A549 (cell line): Measurements from ENCODE around the gene UROC1. TPM values are rescaled to one million over a fixed set of nuclear protein-coding genes. Genes with fewer than 3 reads are reported as not detected.

Experiments used
- ATAC-seq, 2 experiments: fragments of 200-7000 bp in 1 of 2; fragments of >200 bp in 1 of 2; cut with Nextera tagmentation in 1 of 2; cut with Tn5 transposase in 1 of 2; 3 replicates each; pipeline versions ENCODE4 v1.8.0 to v1.9.1; 2018 to 2020; ENCODE audit warnings: mild to moderate bottlenecking in 1 of 2, moderate library complexity in 1 of 2
- CTCF ChIA-PET: fragments of 300-600 bp; sonication (Branson Sonifier 250); formaldehyde crosslinking; extraction: SDS; loops from one replicate; lab custom pipeline; 2021; ENCODE audit warnings: antibody characterized with exemption, inconsistent platforms; lab: Yijun Ruan, JAX
- POLR2A ChIA-PET: fragments of 350-600 bp; formaldehyde crosslinking; extraction: SDS; loops from one replicate; lab custom pipeline; 2021; ENCODE audit warnings: antibody characterized with exemption, inconsistent platforms; lab: Yijun Ruan, JAX
- DNase-seq, 2 experiments: peaks; one replicate each; pipeline versions ENCODE4 v3.0.0 to v3.0.0-alpha.2; 2011 to 2016; ENCODE audit warnings: low read depth in 1 of 2, low spot score in 1 of 2
- FAIRE-seq: peaks from 2 replicates; lab custom pipeline; 2011; peaks lifted over from hg19 to GRCh38; lab: Jason Lieb, UNC
- H3K27ac ChIP-seq, 2 experiments: fragments of >200 bp; sonication (Bioruptor Twin); formaldehyde crosslinking; 3 replicates each; pipeline ENCODE4 v1.5.1; 2016 to 2017
- H3K4me1 ChIP-seq: fragments of >200 bp; sonication (Bioruptor Twin); formaldehyde crosslinking; 3 replicates; pipeline ENCODE4 v1.6.1; 2016
- H3K4me2 ChIP-seq: fragments of >200 bp; sonication (Bioruptor Twin); formaldehyde crosslinking; 3 replicates; pipeline ENCODE4 v1.6.1; 2016
- H3K4me3 ChIP-seq: fragments of >200 bp; sonication (Bioruptor Twin); formaldehyde crosslinking; 3 replicates; pipeline ENCODE4 v1.5.1; 2016
- H3K9me3 ChIP-seq: fragments of >200 bp; sonication (Bioruptor Twin); formaldehyde crosslinking; 3 replicates; pipeline ENCODE4 v1.6.1; 2016
- CBX8 ChIP-seq: fragments of 200-600 bp; sonication (generic); IDR thresholded peaks from 2 replicates; pipeline ENCODE4 v1.6.1; 2016
- ELK1 ChIP-seq: fragments of 150-350 bp; IDR thresholded peaks from 2 replicates; pipeline ENCODE4 v1.6.1; 2014; ENCODE audit warnings: low read depth, mild to moderate bottlenecking, low read length
- FOSB ChIP-seq: fragments of 250-450 bp; sonication (Bioruptor Pico); IDR thresholded peaks from 2 replicates; pipeline ENCODE4 v1.5.0; 2020; ENCODE audit warnings: mild to moderate bottlenecking, moderate library complexity
- HDAC2 ChIP-seq: fragments of 200-600 bp; sonication (generic); IDR thresholded peaks from 2 replicates; pipeline ENCODE4 v1.6.1; 2016
- HES2 ChIP-seq: fragments of >200 bp; sonication (Bioruptor Twin); formaldehyde crosslinking; IDR thresholded peaks from 2 replicates; pipeline ENCODE4 v1.6.1; 2016
- HOXA7 ChIP-seq: fragments of 250-450 bp; sonication (Bioruptor Pico); IDR thresholded peaks from 2 replicates; pipeline ENCODE4 v1.5.0; 2020; ENCODE audit warnings: mild to moderate bottlenecking, moderate library complexity
- KDM5A ChIP-seq: fragments of 200-600 bp; sonication (generic); IDR thresholded peaks from 2 replicates; pipeline ENCODE4 v1.6.1; 2016; ENCODE audit warnings: antibody characterized with exemption, mild to moderate bottlenecking
- MAFK ChIP-seq: fragments of 450-650 bp; IDR thresholded peaks from 2 replicates; pipeline ENCODE4 v1.6.1; 2014; ENCODE audit not compliant: partially characterized antibody
- MYC ChIP-seq: IDR thresholded peaks from 2 replicates; pipeline ENCODE4 v1.6.1; 2012; ENCODE audit warnings: mild to moderate bottlenecking, inconsistent platforms, low read length, improper control_type of control experiment, borderline replicate concordance
- NPAS2 ChIP-seq: fragments of 250-450 bp; sonication (Bioruptor Pico); IDR thresholded peaks from 2 replicates; pipeline ENCODE4 v1.8.0; 2022; ENCODE audit warnings: mild to moderate bottlenecking, moderate library complexity, borderline replicate concordance
- NR3C1 ChIP-seq: fragments of >200 bp; sonication (Bioruptor Twin); formaldehyde crosslinking; IDR thresholded peaks from 3 replicates; pipeline ENCODE4 v1.6.1; 2017
- PHF8 ChIP-seq: fragments of 200-600 bp; sonication (generic); IDR thresholded peaks from 2 replicates; pipeline ENCODE4 v1.6.1; 2016; ENCODE audit warnings: low read depth, mild to moderate bottlenecking, antibody characterized with exemption, moderate library complexity, borderline replicate concordance
- POLR2AphosphoS2 ChIP-seq: conservative IDR thresholded peaks from 2 replicates; pipeline ENCODE4 v1.6.1; 2012; ENCODE audit warnings: low read length, improper control_type of control experiment, inconsistent platforms
- REST ChIP-seq: fragments of 200-600 bp; sonication (generic); IDR thresholded peaks from 2 replicates; pipeline ENCODE4 v1.6.1; 2016; ENCODE audit warnings: antibody characterized with exemption, mild to moderate bottlenecking, moderate library complexity
- RFX5 ChIP-seq: fragments of 450-650 bp; IDR thresholded peaks from 2 replicates; pipeline ENCODE4 v1.7.1; 2014; ENCODE audit warnings: antibody characterized with exemption, mild to moderate bottlenecking, moderate library complexity
- RNF2 ChIP-seq: fragments of 200-600 bp; sonication (generic); IDR thresholded peaks from 2 replicates; pipeline ENCODE4 v1.6.1; 2016; ENCODE audit warnings: low read depth, mild to moderate bottlenecking, antibody characterized with exemption, moderate library complexity, borderline replicate concordance
- SMC3 ChIP-seq: fragments of >200 bp; sonication (Bioruptor Twin); formaldehyde crosslinking; IDR thresholded peaks from 3 replicates; pipeline ENCODE4 v1.6.1; 2018; ENCODE audit warnings: inconsistent platforms
- SREBF2 ChIP-seq: fragments of 450-650 bp; IDR thresholded peaks from 2 replicates; pipeline ENCODE4 v1.6.1; 2014; ENCODE audit warnings: mild to moderate bottlenecking, moderate library complexity
- USF2 ChIP-seq: fragments of 450-650 bp; IDR thresholded peaks from 2 replicates; pipeline ENCODE4 v1.6.1; 2014; ENCODE audit warnings: antibody characterized with exemption
- ZC3H11A ChIP-seq: fragments of 450-650 bp; IDR thresholded peaks from 2 replicates; pipeline ENCODE4 v1.6.1; 2014; ENCODE audit warnings: antibody characterized with exemption, mild to moderate bottlenecking
- ZNF302 ChIP-seq: fragments of 250-450 bp; sonication (Bioruptor Pico); IDR thresholded peaks from 2 replicates; pipeline ENCODE4 v1.9.0; 2021; ENCODE audit warnings: inconsistent platforms, mild to moderate bottlenecking, moderate library complexity
- ZSCAN20 ChIP-seq: fragments of 250-450 bp; sonication (Bioruptor Pico); IDR thresholded peaks from 2 replicates; pipeline ENCODE4 v1.8.0; 2022; ENCODE audit warnings: mild to moderate bottlenecking, moderate library complexity
- WGBS: methylation state at CpG from one replicate; pipeline ENCODE4 v1.1.6; 2017; ENCODE audit errors: missing lambda C conversion rate; 5-methylcytosine and 5-hydroxymethylcytosine counted together
- polyA plus RNA-seq, 4 experiments: library from polyadenylated mRNA; depleted of rRNA in 3 of 4; stranded (reverse); fragments of >200 nt; fragmentation: RNase III in 1 of 4; extraction: RNeasy Plus Mini Kit Qiagen cat#74134 plus additional on column Dnase treatment in 1 of 4; gene quantifications; 2 replicates in 3 of 4; 3 replicates in 1 of 4; pipeline ENCODE4 v1.2.3, GENCODE V29; 2011 to 2017
- TF ChIP-seq, protein P1 (sequence below): IDR thresholded peaks from 2 replicates; pipeline ENCODE4 v1.6.1; 2012

The UROC1 gene
- polyA plus RNA-seq, 2 of the 4 experiments (the other 2 are of a cell fraction), result not detected

DNA sequence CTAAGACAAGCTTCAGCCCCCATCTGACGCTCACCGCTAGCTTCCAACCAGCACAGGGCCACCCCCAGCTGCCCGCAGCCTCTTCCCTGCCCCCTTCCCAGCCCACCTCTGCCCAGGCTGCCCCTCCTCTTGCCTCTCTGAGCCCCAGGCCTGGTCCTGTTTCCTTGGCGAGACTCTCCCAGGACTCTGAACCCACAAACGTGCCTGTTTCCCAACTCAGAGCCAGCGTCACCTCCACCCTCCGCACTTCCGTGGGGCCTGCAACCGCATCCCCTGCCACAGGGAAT, 76.9 kb downstream of the UROC1 start:
- Histone ChIP-seq H3K4me2 (no peak overlapping the region), H3K9me3 (no peaks in the 10 kb centered on the region), H3K4me3 (no peak overlapping the region), H3K4me1 (no peaks in the 10 kb centered on the region), H3K27ac (no peak overlapping the region)
- no peak for DNase-seq
- ChIA-PET POLR2A (no interaction called here), CTCF (interaction anchor here (1.0 kb wide), 1 partner anchor 306 kb away, joined by 3 read pairs; no protein-coding TSS in a partner anchor)
- TF ChIP-seq RFX5 (no peak), SREBF2 (no peak), MYC (no peak), RNF2 (no peak), HOXA7 (CRISPR knock-in tag) (no peak), KDM5A (no peak), HDAC2 (no peak), NR3C1 (no peak)
- WGBS, result 96% methylated on average over 9 of the region's 9 CpGs
- ATAC-seq, result no peak
- no peak for FAIRE-seq

DNA sequence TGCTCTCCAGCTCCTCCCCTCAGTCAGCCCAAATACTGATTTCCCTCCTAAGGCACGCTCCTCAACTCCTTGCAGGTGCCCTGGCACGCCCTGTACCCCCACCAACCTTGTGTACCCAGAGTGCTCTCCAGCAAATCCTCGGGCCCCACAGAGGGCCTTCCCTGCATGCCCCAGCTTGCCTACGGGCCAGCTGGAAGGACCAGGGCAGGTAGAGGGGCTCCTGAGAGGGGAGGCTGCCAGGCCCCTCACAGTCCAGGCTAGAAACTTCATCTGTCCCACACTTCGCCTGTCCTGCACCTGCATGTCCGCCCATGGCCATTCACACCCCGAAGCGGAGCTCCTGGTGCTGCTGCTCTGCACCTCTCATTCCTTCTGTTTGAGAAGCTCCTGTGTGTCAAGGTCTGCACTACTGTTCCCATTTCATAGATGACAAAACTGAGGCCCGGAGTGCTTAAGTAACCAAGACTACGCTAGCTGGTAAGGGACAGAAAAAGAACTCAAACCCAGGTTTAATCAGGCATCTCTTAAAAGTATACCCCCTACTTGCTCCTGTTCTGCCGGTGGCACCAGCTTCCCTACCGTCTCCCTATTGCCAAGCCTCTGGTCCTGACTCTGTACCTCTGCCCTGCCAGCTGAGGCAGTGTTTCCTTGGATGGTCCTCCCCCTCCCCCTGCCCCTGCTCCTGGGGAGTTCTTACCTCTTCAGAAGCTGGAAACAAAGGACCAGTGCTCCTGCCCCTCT, 77.4 kb downstream of the UROC1 start:
- 88% methylated on average over 9 of the region's 12 CpGs for WGBS
- POLR2A ChIA-PET, result no interaction called here
- no peak for FAIRE-seq

DNA sequence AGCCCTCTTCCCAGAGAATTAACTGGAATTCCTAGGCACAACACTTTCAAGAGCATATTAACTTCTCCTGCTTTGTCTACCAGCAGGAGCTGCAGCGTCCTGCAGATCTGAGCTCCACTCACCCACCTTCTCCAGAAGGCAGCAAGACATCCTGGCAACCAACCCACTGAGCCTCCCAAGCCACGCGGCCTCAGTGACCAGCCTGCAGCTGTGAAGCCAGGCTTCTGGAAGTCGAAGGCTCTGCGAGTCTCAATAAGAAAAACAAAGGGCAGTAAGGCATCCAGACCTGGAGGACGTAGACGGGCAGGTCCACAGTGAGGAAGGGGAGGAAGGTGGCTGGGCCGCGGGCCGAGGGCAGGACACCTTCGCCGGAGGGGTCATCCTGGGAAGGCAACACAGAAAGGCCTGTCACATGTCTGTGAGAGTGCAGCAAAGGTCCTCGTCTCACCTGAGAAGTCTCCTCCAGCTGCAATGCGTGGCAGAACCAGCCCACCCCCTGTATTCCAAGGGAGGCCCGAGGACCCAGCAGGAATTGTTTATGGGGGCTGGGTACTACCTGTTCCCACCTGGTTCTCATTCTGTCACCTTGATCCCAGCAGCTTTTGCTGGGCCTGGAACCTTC, 78.1 kb downstream of the UROC1 start:
- H3K27ac ChIP-seq, result no peak overlapping the region
- H3K4me3 ChIP-seq, result no peak overlapping the region
- POLR2A ChIA-PET, result no interaction called here
- H3K9me3 ChIP-seq, result no peaks in the 10 kb centered on the region
- no peaks in the 10 kb centered on the region for H3K4me1 ChIP-seq
- CTCF ChIA-PET, result interaction anchor here (0.8 to 1.1 kb wide), 3 partner anchors 9 to 240 kb away, joined by 3 read pairs; no protein-coding TSS in a partner anchor
- DNase-seq (no peak), FAIRE-seq (no peak), ATAC-seq (no peak)
- H3K4me2 ChIP-seq, result no peak overlapping the region
- WGBS, result 90% methylated on average over 15 of the region's 15 CpGs
- TF ChIP-seq, protein P1, sequence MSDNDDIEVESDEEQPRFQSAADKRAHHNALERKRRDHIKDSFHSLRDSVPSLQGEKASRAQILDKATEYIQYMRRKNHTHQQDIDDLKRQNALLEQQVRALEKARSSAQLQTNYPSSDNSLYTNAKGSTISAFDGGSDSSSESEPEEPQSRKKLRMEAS, result no peak
- TF ChIP-seq POLR2AphosphoS2, result no peak
- no peak for TF ChIP-seq RFX5
- no peak for TF ChIP-seq ELK1
- no peak for TF ChIP-seq PHF8
- no peak for TF ChIP-seq SMC3
- TF ChIP-seq MAFK, result no peak
- TF ChIP-seq REST, result no peak
- no peak for TF ChIP-seq HES2

More for the DNA sequence above, 77.4 kb downstream of the UROC1 start:
- no peak overlapping the region for H3K4me2 ChIP-seq
- no peak for ATAC-seq
- no peaks in the 10 kb centered on the region for H3K9me3 ChIP-seq
- H3K4me1 ChIP-seq, result no peaks in the 10 kb centered on the region
- DNase-seq, result no peak
- H3K27ac ChIP-seq, result no peak overlapping the region
- CTCF ChIA-PET, result interaction anchor here (1.0 to 1.1 kb wide), 2 partner anchors 240 to 306 kb away, joined by 3 read pairs; no protein-coding TSS in a partner anchor
- no peak for TF ChIP-seq FOSB (CRISPR knock-in tag)
- no peak for TF ChIP-seq NPAS2 (CRISPR knock-in tag)
- TF ChIP-seq RNF2, result no peak
- TF ChIP-seq NR3C1, result no peak
- TF ChIP-seq CBX8, result no peak
- no peak for TF ChIP-seq USF2
- TF ChIP-seq ZC3H11A, result no peak
- no peak for TF ChIP-seq ZNF302 (CRISPR knock-in tag)
- no peak for TF ChIP-seq ZSCAN20 (CRISPR knock-in tag)
- TF ChIP-seq MAFK, result no peak
- no peak for TF ChIP-seq ELK1
- TF ChIP-seq, all 56 proteins: peak for 0
- H3K4me3 ChIP-seq, result no peak overlapping the region
